GM21423 (cell line): ENCODE data around the gene DUSP23.

Experiments used
- ATAC-seq: cut with Tn5 transposase; IDR thresholded peaks from one replicate; pipeline ENCODE4 v1.9.1; 2021; ENCODE audit warnings: mild to moderate bottlenecking, moderate library complexity; ENCODE audit not compliant: unreplicated experiment

The DUSP23 gene

GRCh38 chr1:159780583-159781582 is at the start of gene DUSP23:
Gene DUSP23, plus strand, starts transcription at chr1:159780962. Its CDS starts 139 bp downstream, at chr1:159781101.
- ATAC-seq, result peak; percentile 98

- ATAC-seq, result no peak
Measured at GRCh38 chr1:159737238-159737916, 43.4 kb upstream of the DUSP23 start.

- no peak for ATAC-seq
Measured at GRCh38 chr1:159743651-159744410, 36.9 kb upstream of the DUSP23 start.

- ATAC-seq, result no peak
Measured at GRCh38 chr1:159746666-159747065, 34.1 kb upstream of the DUSP23 start.

GRCh38 chr1:159748370-159748769 is 32.4 kb upstream of the DUSP23 start:
- ATAC-seq, result no peak

GRCh38 chr1:159749630-159750029 is 31.1 kb upstream of the DUSP23 start:
- no peak for ATAC-seq

GRCh38 chr1:159750621-159751020 is 30.1 kb upstream of the DUSP23 start:
- no peak for ATAC-seq

GRCh38 chr1:159751031-159751430 is 29.7 kb upstream of the DUSP23 start:
- no peak for ATAC-seq

GRCh38 chr1:159752135-159752580 is 28.6 kb upstream of the DUSP23 start:
- no peak for ATAC-seq

GRCh38 chr1:159753386-159753785 is 27.4 kb upstream of the DUSP23 start:
- no peak for ATAC-seq

- no peak for ATAC-seq
Measured at GRCh38 chr1:159755451-159756007, 25.2 kb upstream of the DUSP23 start.

GRCh38 chr1:159756397-159756796 is 24.4 kb upstream of the DUSP23 start:
- no peak for ATAC-seq

GRCh38 chr1:159763686-159764085 is 17.1 kb upstream of the DUSP23 start:
- ATAC-seq, result no peak

GRCh38 chr1:159765806-159766205 is 15.0 kb upstream of the DUSP23 start:
- ATAC-seq, result no peak

GRCh38 chr1:159771127-159771895 is 9.5 kb upstream of the DUSP23 start:
- ATAC-seq, result no peak

- no peak for ATAC-seq
Measured at GRCh38 chr1:159774465-159774864, 6.3 kb upstream of the DUSP23 start.

- ATAC-seq, result no peak
Measured at GRCh38 chr1:159775716-159776115, 5.0 kb upstream of the DUSP23 start.

GRCh38 chr1:159778266-159778665 is 2.5 kb upstream of the DUSP23 start:
- no peak for ATAC-seq

GRCh38 chr1:159779403-159779851 is 1.3 kb upstream of the DUSP23 start:
- ATAC-seq, result no peak

- ATAC-seq, result no peak
Measured at GRCh38 chr1:159781992-159782391, 1.2 kb downstream of the DUSP23 start.
